HTERT RPE-1 (cell line): ENCODE results near the gene ANHX.

Experiments
- in situ Hi-C: fragments of 300-500 bp; cut with MboI; formaldehyde crosslinking; loops from 4 replicates; pipeline ENCODE4 v1.14.3; 2020; ENCODE audit warnings: low sequenced_read_pairs

The ANHX gene

GRCh38 chr12:133203344-133204263, 32.1 kb downstream of the ANHX start:
- in situ Hi-C loops, result no loop called here

- in situ Hi-C loops, result no loop called here
These were observed 33.0 kb downstream of the ANHX start for GRCh38 chr12:133202493-133203343.

DNA sequence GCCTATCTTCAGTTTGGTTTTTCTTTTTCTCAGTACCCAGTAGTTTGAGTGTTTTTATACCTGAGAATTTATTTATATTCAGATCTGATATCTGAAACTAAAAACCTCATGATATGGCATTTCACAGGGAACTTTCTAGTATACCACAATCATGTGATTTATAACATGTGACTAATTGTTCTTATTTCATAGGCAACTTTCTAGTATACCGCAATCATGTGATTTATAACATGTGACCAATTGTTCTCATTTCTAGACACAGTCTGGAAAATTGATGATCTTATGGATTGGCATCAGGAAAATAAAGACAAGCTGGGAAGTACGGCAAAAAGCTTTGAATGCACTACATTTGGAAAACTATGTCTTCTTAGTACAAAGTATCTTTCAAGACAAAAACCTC, 33.8 kb downstream of the ANHX start:
- in situ Hi-C loops, result no loop called here

GRCh38 chr12:133192847-133193246, 42.8 kb downstream of the ANHX start:
- in situ Hi-C loops, result no loop called here

GRCh38 chr12:133190176-133190575, 45.5 kb downstream of the ANHX start:
- in situ Hi-C loops, result no loop called here

DNA sequence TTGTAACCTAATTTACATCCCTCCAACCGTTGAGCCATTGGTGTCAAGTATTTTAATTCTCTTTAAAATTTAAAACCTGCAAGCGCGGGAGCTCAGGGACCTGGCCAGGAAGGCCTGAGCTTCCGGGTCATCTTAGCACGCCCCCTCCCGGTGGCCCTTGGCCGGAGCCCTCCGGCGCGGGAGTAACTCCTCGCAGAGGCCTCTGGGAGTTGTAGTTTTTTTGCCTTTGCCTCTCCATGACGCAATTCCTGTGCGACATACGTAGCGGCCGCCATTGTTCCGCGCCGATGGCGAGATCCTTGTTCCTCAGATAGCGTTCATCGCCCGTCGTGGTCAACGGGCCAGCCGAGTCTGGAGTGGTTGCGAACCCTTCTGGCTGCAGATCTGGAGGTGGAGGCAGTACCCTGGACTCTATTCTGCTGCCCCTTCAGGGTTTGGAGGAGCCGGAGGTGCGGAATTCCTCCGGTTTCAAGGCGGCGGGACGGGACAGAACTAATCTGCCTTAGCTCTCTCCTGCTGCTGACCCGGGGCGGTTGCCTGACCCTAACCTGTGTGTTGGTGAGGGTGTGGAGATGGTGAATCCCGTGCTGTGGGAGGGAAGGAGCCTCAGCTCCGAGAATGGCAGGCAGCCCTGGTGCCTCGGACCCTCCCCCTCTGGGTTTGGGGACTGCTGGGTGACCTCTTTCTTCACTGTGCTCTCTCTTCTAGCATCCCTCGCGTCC, 54.3 kb downstream of the ANHX start, which contains the start of gene ZNF268:
Gene ZNF268 (plus strand): TSS at position 258 of the 722 bp plus-strand sequence. CDS start 503 bp downstream, outside the sequence.
- in situ Hi-C loops, result no loop called here

DNA sequence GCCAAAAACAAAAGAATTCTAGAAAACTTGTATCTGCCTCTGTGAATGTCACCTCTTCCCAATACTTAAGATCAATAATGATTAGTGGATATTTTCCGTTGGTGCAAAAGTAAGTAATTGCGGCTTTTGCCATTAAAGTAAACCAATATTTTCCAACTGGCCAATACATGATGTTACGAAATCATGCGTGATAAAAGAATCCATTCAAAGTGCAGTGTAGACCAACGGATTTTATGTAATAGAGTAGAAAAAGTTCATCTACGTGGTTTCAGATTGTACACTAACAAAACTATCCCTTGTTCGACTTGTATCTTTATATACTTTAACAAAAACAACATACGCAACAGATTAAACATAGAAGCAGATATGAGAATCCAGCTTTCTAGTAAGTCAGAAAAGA, 55.0 kb downstream of the ANHX start:
- in situ Hi-C loops, result no loop called here

DNA sequence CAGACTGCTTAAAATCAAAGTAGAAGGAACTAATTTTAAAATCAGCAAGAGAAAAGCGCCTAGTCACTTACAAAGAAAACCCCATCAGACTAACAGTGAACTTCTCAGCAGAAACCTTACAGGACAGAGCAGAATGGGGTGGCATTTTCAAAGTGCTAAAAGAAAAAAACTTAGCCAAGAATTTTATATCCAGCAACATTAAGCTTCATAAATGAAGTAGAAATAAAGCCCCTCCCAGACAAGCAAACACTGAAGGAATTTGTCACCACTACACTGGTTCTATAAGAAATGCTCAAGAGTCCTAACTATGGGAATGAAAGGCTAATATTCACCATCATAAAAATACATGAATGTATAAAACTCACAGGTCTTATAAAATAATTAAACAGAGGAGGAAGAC, 60.8 kb downstream of the ANHX start:
- in situ Hi-C loops, result no loop called here

DNA sequence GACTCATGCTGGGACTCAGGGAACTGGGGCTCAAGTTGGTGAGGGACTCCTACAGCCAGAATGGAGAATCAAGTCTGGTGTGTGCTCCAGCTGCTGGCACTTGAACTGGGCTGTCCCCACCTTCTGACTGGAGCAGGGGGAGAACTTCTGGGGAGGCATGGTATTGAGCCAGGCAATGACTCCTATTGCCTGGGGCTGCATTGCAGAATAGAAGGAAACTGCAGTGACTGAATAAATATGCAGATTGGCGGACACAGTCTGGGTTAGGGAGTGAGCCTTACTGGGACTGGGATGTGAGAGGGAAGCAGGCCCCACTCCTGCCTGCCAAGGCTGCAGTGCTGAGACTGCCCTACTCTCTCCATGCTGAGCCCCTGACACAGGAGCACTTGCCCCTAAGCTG, 63.2 kb downstream of the ANHX start:
- in situ Hi-C loops, result no loop called here
